IMR-90 (cell line): ENCODE results near the gene EPS15. TPM values are rescaled to one million over a fixed set of nuclear protein-coding genes. Genes with fewer than 3 reads are reported as not detected.

Source experiments
- ATAC-seq: fragments of 200-7000 bp; cut with Tn5 transposase; 2 replicates; pipeline ENCODE4 v1.9.1; 2020; ENCODE audit warnings: low read depth, mild to moderate bottlenecking, moderate library complexity
- BruUV-seq: library from RNA; stranded (reverse); fragments of 400-500 nt; replicated peaks from 2 replicates; lab custom pipeline; 2021; lab: Mats Ljungman, UMichigan
- CTCF ChIA-PET: fragments of 300-600 bp; formaldehyde crosslinking; extraction: SDS; loops from one replicate; lab custom pipeline; 2021; ENCODE audit warnings: antibody characterized with exemption; lab: Yijun Ruan, JAX
- POLR2A ChIA-PET: fragments of 300-600 bp; sonication (Branson Sonifier 250); formaldehyde crosslinking; loops from one replicate; lab custom pipeline; 2022; ENCODE audit warnings: antibody characterized with exemption; ENCODE audit not compliant: unreplicated experiment; lab: Charles Lee
- DNase-seq: peaks from one replicate; pipeline ENCODE4 v3.0.0; 2013
- H2AFZ ChIP-seq: replicated peaks from 2 replicates; pipeline ENCODE3; 2013; ENCODE audit warnings: low read length, mild to moderate bottlenecking; ENCODE audit not compliant: poor library complexity
- H2AK5ac ChIP-seq: 2 replicates; pipeline ENCODE4 v1.6.1; 2013; ENCODE audit warnings: low read depth, low read length, inconsistent platforms
- H2AK9ac ChIP-seq: replicated peaks from 2 replicates; pipeline ENCODE3; 2013; ENCODE audit warnings: mild to moderate bottlenecking, low read depth, low read length, moderate library complexity; ENCODE audit not compliant: poor library complexity
- H2BK120ac ChIP-seq: 2 replicates; pipeline ENCODE4 v1.6.1; 2013; ENCODE audit warnings: low read depth, low read length, inconsistent platforms
- H2BK15ac ChIP-seq: 3 replicates; pipeline ENCODE4 v1.6.1; 2013; ENCODE audit warnings: low read depth, low read length, inconsistent platforms
- H2BK20ac ChIP-seq: 2 replicates; pipeline ENCODE4 v1.6.1; 2013; ENCODE audit warnings: low read depth, mild to moderate bottlenecking, inconsistent platforms, low read length, moderate library complexity
- H2BK5ac ChIP-seq: 2 replicates; pipeline ENCODE4 v1.6.1; 2013; ENCODE audit warnings: mild to moderate bottlenecking, low read depth, low read length, inconsistent platforms; ENCODE audit not compliant: poor library complexity, severe bottlenecking
- H3K14ac ChIP-seq: replicated peaks from 2 replicates; pipeline ENCODE4 v1.6.1; 2013; ENCODE audit warnings: low read depth, low read length, inconsistent platforms
- H3K18ac ChIP-seq: 2 replicates; pipeline ENCODE4 v1.6.1; 2013; ENCODE audit warnings: low read depth, low read length, control low read depth
- H3K23ac ChIP-seq: 2 replicates; pipeline ENCODE4 v1.6.1; 2013; ENCODE audit warnings: low read depth, low read length, inconsistent platforms
- H3K27ac ChIP-seq: 2 replicates; pipeline ENCODE4 v1.5.1; 2013; ENCODE audit warnings: mild to moderate bottlenecking, control low read depth, low read length; ENCODE audit not compliant: insufficient read depth
- H3K27me3 ChIP-seq: 2 replicates; pipeline ENCODE4 v1.6.1; 2013; ENCODE audit warnings: low read length; ENCODE audit not compliant: control insufficient read depth, insufficient read depth
- H3K36me3 ChIP-seq: 2 replicates; pipeline ENCODE4 v1.6.1; 2013; ENCODE audit warnings: low read length, mixed read lengths; ENCODE audit not compliant: control insufficient read depth, insufficient read depth
- H3K4ac ChIP-seq: 2 replicates; pipeline ENCODE4 v1.6.1; 2013; ENCODE audit warnings: low read depth, low read length, inconsistent platforms
- H3K4me1 ChIP-seq: 2 replicates; pipeline ENCODE4 v1.6.1; 2013; ENCODE audit warnings: low read length, mixed read lengths; ENCODE audit not compliant: control insufficient read depth, insufficient read depth
- H3K4me2 ChIP-seq: 2 replicates; pipeline ENCODE4 v1.6.1; 2013; ENCODE audit warnings: low read depth, mild to moderate bottlenecking, control low read depth, low read length, moderate library complexity
- H3K4me3 ChIP-seq: 2 replicates; pipeline ENCODE4 v1.5.1; 2013; ENCODE audit warnings: low read depth, mild to moderate bottlenecking, control low read depth, low read length, moderate library complexity; ENCODE audit not compliant: insufficient read depth
- H3K56ac ChIP-seq: 2 replicates; pipeline ENCODE4 v1.6.1; 2013; ENCODE audit warnings: low read length, inconsistent platforms; ENCODE audit not compliant: insufficient read depth; ENCODE audit errors: extremely low read depth
- H3K79me1 ChIP-seq, 2 experiments: 2 replicates each; pipeline ENCODE4 v1.6.1; 2013; ENCODE audit warnings: low read length in 2 of 2, inconsistent platforms in 1 of 2, low read depth in 1 of 2
- H3K9ac ChIP-seq: 2 replicates; pipeline ENCODE4 v1.6.1; 2013; ENCODE audit warnings: low read depth, low read length, control low read depth
- H3K9me1 ChIP-seq: 2 replicates; pipeline ENCODE4 v1.6.1; 2013; ENCODE audit warnings: low read length, inconsistent platforms; ENCODE audit not compliant: insufficient read depth
- H3K9me3 ChIP-seq: 2 replicates; pipeline ENCODE4 v1.6.1; 2013; ENCODE audit warnings: low read length; ENCODE audit not compliant: control insufficient read depth, insufficient read depth
- H4K20me1 ChIP-seq: 2 replicates; pipeline ENCODE4 v1.6.1; 2013; ENCODE audit warnings: low read length, inconsistent platforms; ENCODE audit not compliant: insufficient read depth
- H4K5ac ChIP-seq: 2 replicates; pipeline ENCODE4 v1.6.1; 2013; ENCODE audit warnings: mild to moderate bottlenecking, low read depth, low read length, control low read depth
- H4K8ac ChIP-seq, 2 experiments: 2 replicates each; pipeline ENCODE4 v1.6.1; 2013; ENCODE audit warnings: low read depth in 2 of 2, low read length in 2 of 2, control low read depth in 1 of 2, inconsistent platforms in 1 of 2
- H4K91ac ChIP-seq: 2 replicates; pipeline ENCODE4 v1.6.1; 2013; ENCODE audit warnings: low read depth, low read length, inconsistent platforms; ENCODE audit not compliant: insufficient read depth
- ELK1 ChIP-seq: fragments of 150-350 bp; IDR thresholded peaks from 2 replicates; pipeline ENCODE4 v1.6.1; 2016; ENCODE audit warnings: low read depth, mild to moderate bottlenecking, low read length, moderate library complexity, borderline replicate concordance
- USF2 ChIP-seq: fragments of 150-350 bp; IDR thresholded peaks from 2 replicates; pipeline ENCODE4 v1.6.1; 2017; ENCODE audit warnings: mild to moderate bottlenecking, antibody characterized with exemption, low read length, low read depth
- WGBS, 2 experiments: methylation state at CpG; one replicate each; pipeline versions ENCODE4 v1.1.5 to v1.1.7; 2013; ENCODE audit warnings: missing lambda C conversion rate in 2 of 2; ENCODE audit not compliant: insufficient read length in 1 of 2; ENCODE audit errors: extremely low coverage in 2 of 2; 5-methylcytosine and 5-hydroxymethylcytosine counted together
- dilution Hi-C: fragments of 300-500 bp; cut with HindIII; formaldehyde crosslinking; loops from one replicate; pipeline ENCODE4 v1.14.3; 2018; ENCODE audit warnings: low sequenced_read_pairs; ENCODE audit not compliant: unreplicated experiment
- in situ Hi-C: fragments of 300-500 bp; cut with MboI; formaldehyde crosslinking; loops from 3 replicates; pipeline ENCODE4 v1.14.3; 2019; ENCODE audit warnings: low sequenced_read_pairs, inconsistent platforms, mixed read lengths
- intact Hi-C: fragments of 100-400 bp; cut with micrococcal nuclease; formaldehyde crosslinking; loops from 2 replicates; pipeline ENCODE4 v1.10.0; 2022
- polyA plus RNA-seq, 3 experiments: library from polyadenylated mRNA; depleted of rRNA; stranded (reverse); fragments of >200 nt; gene quantifications; 2 replicates each; pipeline ENCODE4 v1.2.3, GENCODE V29; 2012; ENCODE audit warnings: low replicate concordance in 1 of 3
- total RNA-seq: library from RNA; depleted of rRNA; stranded (reverse); fragments of >200 nt; gene quantifications from 2 replicates; pipeline ENCODE4 v1.2.3, GENCODE V29; 2012

The EPS15 gene
- total and polyA plus RNA-seq, 2 of the 4 experiments (the other 2 are of a cell fraction), result 17.6 to 38.0 TPM

GRCh38 chr1:51410568-51411460 is 108.3 kb downstream of the EPS15 start:
- dilution Hi-C loops, result no loop called here
- no peaks in the 10 kb centered on the region for H3K9me3 ChIP-seq
- WGBS, 2 experiments, result 57% methylated on average over 1 of the region's 5 CpGs; no CpG with 5 or more reads in 1 of the 2 experiments
- H2AK5ac ChIP-seq, result no peak overlapping the region
- H3K9me1 ChIP-seq, result peaks cover 4% of the 10 kb centered on the region; the same call in 1 of the 2 replicates
- 0 out of 2 replicates have a peak, but pooled peaks cover 2% of the 10 kb centered on the region for H3K4me1 ChIP-seq
- 0 out of 2 replicates have a peak overlapping the region, but pooled peaks have one; percentile 58 for H3K14ac ChIP-seq
- H3K36me3 ChIP-seq, result peaks cover 14% of the 10 kb centered on the region
- no peak overlapping the region for H3K18ac ChIP-seq
- H3K79me1 ChIP-seq, result peaks cover 0 to 10% of the 10 kb centered on the region in 2 experiments; a peak in 3 of 4 replicates
- no peak overlapping the region for H4K5ac ChIP-seq
- H3K23ac ChIP-seq, result no peak overlapping the region
- peak; percentile 47 for DNase-seq
- H2BK120ac ChIP-seq, result no peak overlapping the region
- H2BK20ac ChIP-seq, result no peak overlapping the region
- ChIA-PET POLR2A (no interaction called here), CTCF (no interaction called here)
- TF ChIP-seq USF2 (peak; percentile 19; the same call in 1 of the 2 replicates), ELK1 (no peak)
- H3K4ac ChIP-seq, result no peak overlapping the region
- H2BK15ac ChIP-seq, result no peak overlapping the region
- BruUV-seq, result no TSS peak
- no peaks in the 10 kb centered on the region for H3K27me3 ChIP-seq
- H2AK9ac ChIP-seq, result no peak overlapping the region
- no peaks in the 10 kb centered on the region for H4K20me1 ChIP-seq
- H3K56ac ChIP-seq, result no peak overlapping the region
- H3K4me3 ChIP-seq, result no peak overlapping the region
- no peak overlapping the region for H3K27ac ChIP-seq
- H3K4me2 ChIP-seq, result no peak overlapping the region
- intact Hi-C loops, result no loop called here
- H2BK5ac ChIP-seq, result peak overlapping the region; percentile 41
- no peak overlapping the region for H4K8ac ChIP-seq
- no peak overlapping the region for H2AFZ ChIP-seq
- in situ Hi-C loops, result no loop called here
- H4K91ac ChIP-seq, result no peak overlapping the region
- ATAC-seq, result peak; percentile 74
- no peak overlapping the region for H3K9ac ChIP-seq
